ENCODE results near the gene DAPK1.

DAPK1 gene

DNA sequence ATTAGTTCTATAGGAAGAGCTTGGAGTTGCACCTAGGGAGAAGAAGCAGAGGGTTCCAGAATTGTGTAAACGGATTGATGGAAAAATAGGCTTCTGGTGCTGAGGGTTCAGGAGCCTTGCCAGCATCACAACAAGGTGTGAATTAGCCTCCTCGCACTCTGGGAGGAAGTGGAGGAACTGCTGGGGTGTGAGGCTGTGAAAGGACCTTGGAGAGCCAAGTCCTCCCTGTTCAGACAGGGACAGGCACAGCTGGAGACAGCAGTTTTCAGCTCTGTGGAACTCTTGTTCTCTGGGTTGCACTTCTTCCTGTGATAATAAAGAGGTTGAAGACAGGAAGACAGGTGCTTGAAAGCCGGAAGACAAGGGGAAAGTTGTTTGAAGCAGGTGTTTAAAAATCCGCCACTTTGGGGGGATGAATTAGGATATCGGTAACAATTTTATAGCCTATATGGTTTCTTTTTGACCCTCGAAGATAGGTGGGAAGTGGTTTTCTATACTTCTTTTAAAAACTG lies 22.6 kb downstream of the DAPK1 start:
- DNase-seq (ENCODE audit: low read depth in 2 of 2), result no peak
- TF ChIP-seq, protein P1, sequence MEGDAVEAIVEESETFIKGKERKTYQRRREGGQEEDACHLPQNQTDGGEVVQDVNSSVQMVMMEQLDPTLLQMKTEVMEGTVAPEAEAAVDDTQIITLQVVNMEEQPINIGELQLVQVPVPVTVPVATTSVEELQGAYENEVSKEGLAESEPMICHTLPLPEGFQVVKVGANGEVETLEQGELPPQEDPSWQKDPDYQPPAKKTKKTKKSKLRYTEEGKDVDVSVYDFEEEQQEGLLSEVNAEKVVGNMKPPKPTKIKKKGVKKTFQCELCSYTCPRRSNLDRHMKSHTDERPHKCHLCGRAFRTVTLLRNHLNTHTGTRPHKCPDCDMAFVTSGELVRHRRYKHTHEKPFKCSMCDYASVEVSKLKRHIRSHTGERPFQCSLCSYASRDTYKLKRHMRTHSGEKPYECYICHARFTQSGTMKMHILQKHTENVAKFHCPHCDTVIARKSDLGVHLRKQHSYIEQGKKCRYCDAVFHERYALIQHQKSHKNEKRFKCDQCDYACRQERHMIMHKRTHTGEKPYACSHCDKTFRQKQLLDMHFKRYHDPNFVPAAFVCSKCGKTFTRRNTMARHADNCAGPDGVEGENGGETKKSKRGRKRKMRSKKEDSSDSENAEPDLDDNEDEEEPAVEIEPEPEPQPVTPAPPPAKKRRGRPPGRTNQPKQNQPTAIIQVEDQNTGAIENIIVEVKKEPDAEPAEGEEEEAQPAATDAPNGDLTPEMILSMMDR (IDR thresholded peaks at IDR 0.05; ENCODE audit: low read depth, low read length), result no peak
- no peak overlapping the region for H3K4me3 ChIP-seq (replicated peaks in 1 of 2; ENCODE audit: low read depth in 2 of 2, low read length in 2 of 2)

DNA sequence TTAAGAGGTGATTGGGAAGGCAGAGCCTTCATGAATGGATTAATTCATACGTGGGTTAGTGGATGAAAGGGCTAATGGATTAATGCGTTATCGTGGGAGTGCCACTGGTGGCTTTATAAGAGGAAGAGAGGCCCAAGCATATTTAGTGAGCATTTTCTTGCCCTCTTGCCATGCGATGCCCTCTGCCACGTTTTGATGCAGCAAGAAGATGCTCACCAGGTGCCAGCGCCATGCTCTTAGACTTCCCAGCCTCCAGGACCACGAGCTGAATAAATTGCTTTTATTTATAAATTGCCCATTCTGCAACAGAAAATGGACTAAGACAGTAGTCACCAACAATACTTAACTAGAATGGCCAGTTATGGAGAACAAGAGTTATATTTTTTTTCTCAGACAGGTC lies 24.2 kb downstream of the DAPK1 start:
- no peak for DNase-seq (ENCODE audit: low read depth in 2 of 2)
- no peak overlapping the region for H3K4me3 ChIP-seq (replicated peaks in 1 of 2; ENCODE audit: low read depth in 2 of 2, low read length in 2 of 2)
- TF ChIP-seq, protein P1 (IDR thresholded peaks at IDR 0.05; ENCODE audit: low read depth, low read length), result no peak

DNA sequence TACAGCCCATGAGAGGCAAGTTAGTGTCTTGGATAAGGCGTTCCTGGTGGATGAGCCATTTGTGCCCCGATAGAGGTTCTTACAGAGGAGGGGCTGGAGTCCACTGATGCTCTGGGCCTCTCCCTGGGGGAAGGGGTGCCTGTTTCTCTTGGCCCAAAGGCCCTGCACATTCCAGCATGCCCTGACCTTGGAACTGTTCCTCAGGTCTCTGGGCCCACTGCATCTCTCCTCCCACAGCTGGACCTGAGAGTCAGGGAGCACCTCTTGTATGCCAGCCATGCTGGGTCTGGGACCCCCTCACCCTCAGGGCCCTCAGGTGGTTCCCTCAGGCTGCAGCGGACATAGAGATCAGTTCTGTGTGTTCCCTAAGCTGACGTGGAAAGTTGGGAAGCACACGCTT lies 26.4 kb downstream of the DAPK1 start:
- TF ChIP-seq, protein P1 (IDR thresholded peaks at IDR 0.05; ENCODE audit: low read depth, low read length), result no peak
- no peak for DNase-seq (ENCODE audit: low read depth in 2 of 2)
- H3K4me3 ChIP-seq (replicated peaks in 1 of 2; ENCODE audit: low read depth in 2 of 2, low read length in 2 of 2), result no peak overlapping the region

DNA sequence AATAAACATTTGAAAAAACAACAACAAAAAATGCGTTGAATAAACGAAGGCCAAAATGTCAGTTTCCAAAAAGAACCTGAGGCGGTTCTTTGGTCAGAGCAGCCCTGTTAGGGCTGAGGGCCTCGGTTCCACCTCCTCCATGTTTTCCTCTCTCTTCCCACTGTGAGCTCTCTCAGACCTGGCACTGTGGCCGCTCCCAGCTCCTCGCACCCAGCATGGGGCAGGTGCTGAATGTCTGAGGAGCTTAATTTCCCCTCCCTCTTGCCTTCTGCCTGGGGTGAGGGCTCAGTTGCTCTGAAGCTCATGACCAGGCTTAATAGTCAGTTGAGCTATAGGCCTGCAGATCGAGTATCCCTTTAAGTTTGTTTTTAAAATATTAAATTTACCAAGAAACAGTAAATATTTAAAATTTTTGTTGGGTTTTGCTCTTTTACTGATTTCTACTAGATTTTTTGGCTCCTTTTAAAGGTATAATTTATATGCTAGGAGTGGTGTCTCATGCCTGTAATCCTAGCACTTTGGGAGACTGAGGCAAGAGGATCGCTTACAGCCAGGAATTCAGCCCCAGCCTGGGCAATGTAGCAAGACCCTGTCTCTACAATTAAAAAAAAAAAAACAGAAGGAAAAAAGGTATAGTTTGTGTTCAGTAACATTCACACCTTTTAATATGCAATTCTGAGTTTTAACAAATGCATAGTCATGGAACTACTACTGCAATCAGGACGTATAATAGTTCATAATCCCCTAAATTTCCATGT lies 28.1 kb downstream of the DAPK1 start:
- no peak for DNase-seq (ENCODE audit: low read depth in 2 of 2)
- H3K4me3 ChIP-seq (replicated peaks in 1 of 2; ENCODE audit: low read depth in 2 of 2, low read length in 2 of 2), result no peak overlapping the region
- TF ChIP-seq, protein P1 (IDR thresholded peaks at IDR 0.05; ENCODE audit: low read depth, low read length), result no peak

DNA sequence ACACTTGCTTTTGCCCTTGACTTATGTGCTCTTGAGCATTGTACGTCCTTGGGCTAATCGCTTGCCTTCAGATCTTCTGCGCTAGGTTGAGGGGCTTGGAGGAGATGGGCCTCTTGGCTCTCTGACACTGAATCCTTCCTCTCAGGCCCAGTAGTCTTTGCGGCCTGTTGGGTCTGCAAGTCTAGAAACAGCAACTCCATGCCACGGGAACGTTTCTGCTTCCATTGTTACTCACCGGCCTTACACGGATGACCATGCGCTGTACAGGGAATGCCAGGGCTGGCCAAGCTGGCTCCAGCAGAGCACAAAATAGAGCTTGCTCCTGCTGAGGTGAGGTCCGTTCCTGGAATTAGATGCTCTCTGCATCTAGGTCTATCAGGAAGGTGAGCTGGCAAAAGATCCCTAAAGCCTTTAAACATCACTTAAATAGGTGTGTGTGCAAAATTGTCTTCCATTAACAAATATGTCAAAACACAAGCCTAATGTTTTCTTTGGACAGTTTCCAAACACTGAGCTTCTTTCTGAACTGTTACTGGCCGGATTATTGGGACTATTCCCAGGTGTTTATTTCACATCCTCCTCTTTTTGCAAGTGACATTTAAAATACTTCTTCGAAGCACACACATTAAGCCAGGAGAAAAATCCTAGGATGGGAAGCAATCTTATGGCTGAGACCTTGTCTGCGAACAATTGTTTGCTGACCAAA lies 29.7 kb downstream of the DAPK1 start:
- DNase-seq (ENCODE audit: low read depth in 2 of 2), result no peak
- TF ChIP-seq, protein P1 (IDR thresholded peaks at IDR 0.05; ENCODE audit: low read depth, low read length), result no peak
- no peak overlapping the region for H3K4me3 ChIP-seq (replicated peaks in 1 of 2; ENCODE audit: low read depth in 2 of 2, low read length in 2 of 2)

DNA sequence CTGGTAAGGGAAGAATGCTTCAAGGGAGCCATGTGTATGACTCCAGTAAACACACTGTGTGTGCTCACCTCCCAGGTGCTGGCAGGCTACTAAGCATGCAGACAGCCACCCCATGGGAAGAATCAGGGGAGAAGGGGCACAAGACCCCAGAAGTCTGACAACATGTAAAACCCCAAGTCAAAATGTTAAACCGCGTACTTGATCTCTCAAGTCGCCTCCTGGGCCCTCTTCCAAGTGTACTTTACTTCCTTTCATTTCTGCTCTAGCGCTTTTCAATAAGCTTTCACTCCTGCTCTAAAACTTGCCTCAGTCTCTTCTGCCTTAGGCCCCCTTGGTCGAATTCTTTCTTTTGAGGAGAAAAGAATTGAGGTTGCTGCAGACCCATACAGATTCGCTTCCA lies 31.3 kb downstream of the DAPK1 start:
- no peak for DNase-seq (ENCODE audit: low read depth in 2 of 2)
- H3K4me3 ChIP-seq (replicated peaks in 1 of 2; ENCODE audit: low read depth in 2 of 2, low read length in 2 of 2), result no peak overlapping the region
- TF ChIP-seq, protein P1 (IDR thresholded peaks at IDR 0.05; ENCODE audit: low read depth, low read length), result no peak
